Fibroblast of the aortic adventitia (primary cell): ENCODE measurements around the gene MYCBPAP. TPM values are rescaled to one million over a fixed set of nuclear protein-coding genes. Genes with fewer than 3 reads are reported as not detected.

ENCODE experiments used
- DNase-seq: peaks from one replicate; pipeline ENCODE4 v3.0.0-alpha.2; 2010; ENCODE audit warnings: low read depth
- H3K4me3 ChIP-seq: 2 replicates; pipeline ENCODE4 v1.5.1; 2011; ENCODE audit warnings: low read depth, mild to moderate bottlenecking, control low read depth, low read length, moderate library complexity
- CTCF ChIP-seq: IDR thresholded peaks from 2 replicates; pipeline ENCODE4 v1.5.1; 2011; ENCODE audit warnings: mild to moderate bottlenecking, low read length, control low read depth, inconsistent platforms; ENCODE audit not compliant: insufficient read depth
- total RNA-seq: library from RNA; depleted of rRNA; stranded (reverse); fragments of >200 nt; gene quantifications from 2 replicates; pipeline ENCODE4 v1.2.3, GENCODE V29; 2012; ENCODE audit warnings: low replicate concordance

The MYCBPAP gene
- total RNA-seq, 1 donor, result 0.99 TPM

- H3K4me3 ChIP-seq, result no peak overlapping the region
- no peak for TF ChIP-seq CTCF
- no peak for DNase-seq
These were observed 31.5 kb upstream of the MYCBPAP start for GRCh38 chr17:50476545-50477315.

GRCh38 chr17:50477976-50478375, 30.3 kb upstream of the MYCBPAP start:
- peak; percentile 4 for TF ChIP-seq CTCF
- no peak for DNase-seq
- H3K4me3 ChIP-seq, result no peak overlapping the region

- DNase-seq, result peak; percentile 81
- TF ChIP-seq CTCF, result peak; percentile 45
- peak within 1 kb of the TSS; percentile 71 for H3K4me3 ChIP-seq
These were observed 29.6 kb upstream of the MYCBPAP start, which contains the start of gene RSAD1 for GRCh38 chr17:50478391-50479381. TSS of gene RSAD1 (plus strand) at chr17:50478860. CDS start at chr17:50478885, 25 bp downstream.

GRCh38 chr17:50479522-50480141, 28.6 kb upstream of the MYCBPAP start:
- peak overlapping the region; percentile 71 for H3K4me3 ChIP-seq
- peak; percentile 72 for DNase-seq
- TF ChIP-seq CTCF, result peak; percentile 69

GRCh38 chr17:50480142-50480764, 28.0 kb upstream of the MYCBPAP start:
- TF ChIP-seq CTCF, result no peak
- DNase-seq, result no peak
- peak overlapping the region; percentile 71 for H3K4me3 ChIP-seq
